Measurements from ENCODE around the gene DEK.
"Not testable (repeated sequence)": the region's sequence is repeated elsewhere in the genome, so short reads cannot be mapped to it uniquely, and the experiment has no call there.

DEK gene

GRCh38 chr6:18186033-18186432 lies 78.3 kb downstream of the DEK start:
- no peak for TF ChIP-seq Cebpa-rat (IDR thresholded peaks at IDR 0.05)
- H3K9ac ChIP-seq: no peak overlapping the region
- H3K4me3 ChIP-seq: no peak overlapping the region
- peaks cover 18 to 35% (median 21%) of the 10 kb centered on the region in 10 experiments for H3K4me1 ChIP-seq
- H3K4me2 ChIP-seq: peak overlapping the region; percentile 37 to 65 (median 50)
- H3K27ac ChIP-seq: peak overlapping the region in 7 of 11 experiments; percentile 13 to 57 (median 47); a peak in 14 of 22 replicates
- H4K20me1 ChIP-seq: no peaks in the 10 kb centered on the region; a peak in 1 of 22 replicates
- peaks cover 22 to 88% (median 48%) of the 10 kb centered on the region in 11 experiments for H3K36me3 ChIP-seq
- H3K9me3 ChIP-seq (replicated peaks in 1 of 11): no peaks in the 10 kb centered on the region
- no peaks in the 10 kb centered on the region for H3K27me3 ChIP-seq

- TF ChIP-seq Cebpa-rat (IDR thresholded peaks at IDR 0.05): no peak
- peaks cover 18 to 88% (median 46%) of the 10 kb centered on the region in 11 experiments for H3K36me3 ChIP-seq
- no peaks in the 10 kb centered on the region; a peak in 1 of 22 replicates for H4K20me1 ChIP-seq
- peak overlapping the region in 7 of 11 experiments; percentile 13 to 57 (median 47); a peak in 8 of 22 replicates for H3K27ac ChIP-seq
- no peaks in the 10 kb centered on the region for H3K9me3 ChIP-seq (replicated peaks in 1 of 11)
- no peaks in the 10 kb centered on the region for H3K27me3 ChIP-seq
- H3K4me3 ChIP-seq: no peak overlapping the region
- peaks cover 18 to 39% (median 21%) of the 10 kb centered on the region in 10 experiments for H3K4me1 ChIP-seq
- H3K4me2 ChIP-seq: peak overlapping the region; percentile 37 to 65 (median 50); a peak in 20 of 22 replicates
- no peak overlapping the region for H3K9ac ChIP-seq
Observed at GRCh38 chr6:18185624-18186023, 78.7 kb downstream of the DEK start.

GRCh38 chr6:18183766-18184165 lies 80.6 kb downstream of the DEK start:
- Histone ChIP-seq H3K27me3 (no peaks in the 10 kb centered on the region), H3K4me3 (no peak overlapping the region), H3K36me3 (peaks cover 7 to 84% (median 41%) of the 10 kb centered on the region in 11 experiments; a peak in 21 of 22 replicates), H3K4me1 (peaks cover 18 to 57% (median 27%) of the 10 kb centered on the region in 10 experiments), H3K4me2 (no peak overlapping the region), H3K27ac (no peak overlapping the region), H4K20me1 (no peaks in the 10 kb centered on the region; a peak in 2 of 22 replicates), H3K9ac (no peak overlapping the region), H3K9me3 (replicated peaks in 1 of 11) (no peaks in the 10 kb centered on the region)
- TF ChIP-seq Cebpa-rat (IDR thresholded peaks at IDR 0.05): no peak

GRCh38 chr6:18182568-18182967 lies 81.8 kb downstream of the DEK start:
- Histone ChIP-seq H3K4me2 (no peak overlapping the region), H3K27me3 (no peaks in the 10 kb centered on the region), H3K36me3 (peaks cover 0 to 84% (median 35%) of the 10 kb centered on the region in 11 experiments; a peak in 20 of 22 replicates), H3K4me1 (peaks cover 18 to 69% (median 27%) of the 10 kb centered on the region in 10 experiments), H3K27ac (no peak overlapping the region), H3K4me3 (no peak overlapping the region), H3K9me3 (replicated peaks in 1 of 11) (peaks cover 0 to 3% (median 0%) of the 10 kb centered on the region in 11 experiments; a peak in 1 of 22 replicates), H4K20me1 (no peaks in the 10 kb centered on the region; a peak in 2 of 22 replicates), H3K9ac (no peak overlapping the region)
- TF ChIP-seq Cebpa-rat (IDR thresholded peaks at IDR 0.05): no peak

- H3K9ac ChIP-seq: peak overlapping the region in 2 of 11 experiments; percentile 51 to 63; a peak in 2 of 22 replicates
- H3K27me3 ChIP-seq: no peaks in the 10 kb centered on the region
- H3K9me3 ChIP-seq (replicated peaks in 1 of 11): peaks cover 0 to 18% (median 14%) of the 10 kb centered on the region in 11 experiments; a peak in 14 of 22 replicates
- TF ChIP-seq Cebpa-rat (IDR thresholded peaks at IDR 0.05): no peak
- H3K4me2 ChIP-seq: peak overlapping the region in 5 of 11 experiments; percentile 23 to 84 (median 56); a peak in 9 of 22 replicates
- peaks cover 4 to 94% (median 44%) of the 10 kb centered on the region in 11 experiments; a peak in 21 of 22 replicates for H3K36me3 ChIP-seq
- H3K4me3 ChIP-seq: no peak overlapping the region
- H4K20me1 ChIP-seq: no peaks in the 10 kb centered on the region; a peak in 1 of 22 replicates
- peak overlapping the region in 3 of 11 experiments; percentile 48 to 70 (median 55); a peak in 5 of 22 replicates for H3K27ac ChIP-seq
- H3K4me1 ChIP-seq: peaks cover 0 to 53% (median 5%) of the 10 kb centered on the region in 10 experiments; a peak in 10 of 20 replicates
Observed at GRCh38 chr6:18179770-18180356, 84.5 kb downstream of the DEK start.

GRCh38 chr6:18178960-18179615 lies 85.2 kb downstream of the DEK start:
- Histone ChIP-seq H3K4me3 (no peak overlapping the region), H3K27ac (peak overlapping the region in 3 of 11 experiments; percentile 48 to 70 (median 55); a peak in 5 of 22 replicates), H4K20me1 (no peaks in the 10 kb centered on the region; a peak in 1 of 22 replicates), H3K27me3 (no peaks in the 10 kb centered on the region), H3K4me2 (peak overlapping the region in 3 of 11 experiments; percentile 56 to 84 (median 73); a peak in 6 of 22 replicates), H3K9me3 (replicated peaks in 1 of 11) (peaks cover 0 to 24% (median 20%) of the 10 kb centered on the region in 11 experiments; a peak in 15 of 22 replicates), H3K4me1 (peaks cover 0 to 53% (median 5%) of the 10 kb centered on the region in 10 experiments; a peak in 10 of 20 replicates), H3K36me3 (peaks cover 11 to 94% (median 50%) of the 10 kb centered on the region in 11 experiments; a peak in 21 of 22 replicates), H3K9ac (peak overlapping the region in 1 of 11 experiments; percentile 63; a peak in 1 of 22 replicates)
- no peak for TF ChIP-seq Cebpa-rat (IDR thresholded peaks at IDR 0.05)

GRCh38 chr6:18177286-18177965 lies 86.9 kb downstream of the DEK start:
- Histone ChIP-seq H3K9ac (no peak overlapping the region), H3K4me3 (no peak overlapping the region), H3K4me2 (peak overlapping the region in 3 of 11 experiments; percentile 22 to 58 (median 46); a peak in 5 of 22 replicates), H3K9me3 (replicated peaks in 1 of 11) (peaks cover 0 to 24% (median 20%) of the 10 kb centered on the region in 11 experiments; a peak in 15 of 22 replicates), H3K27ac (peak overlapping the region in 1 of 11 experiments; percentile 40; a peak in 2 of 22 replicates), H4K20me1 (no peaks in the 10 kb centered on the region; a peak in 1 of 22 replicates), H3K4me1 (peaks cover 0 to 53% (median 5%) of the 10 kb centered on the region in 10 experiments; a peak in 10 of 20 replicates), H3K27me3 (no peaks in the 10 kb centered on the region), H3K36me3 (peaks cover 19 to 91% (median 59%) of the 10 kb centered on the region in 11 experiments; a peak in 21 of 22 replicates)
- no peak for TF ChIP-seq Cebpa-rat (IDR thresholded peaks at IDR 0.05)

GRCh38 chr6:18176198-18176597 lies 88.1 kb downstream of the DEK start:
- not testable (repeated sequence) for H3K27me3 ChIP-seq, H3K27ac ChIP-seq, H3K4me2 ChIP-seq, H4K20me1 ChIP-seq, H3K4me3 ChIP-seq, H3K9ac ChIP-seq
- Histone ChIP-seq H3K4me1 (peaks cover 0 to 45% (median 5%) of the 10 kb centered on the region in 10 experiments; a peak in 10 of 20 replicates), H3K36me3 (peaks cover 31 to 94% (median 68%) of the 10 kb centered on the region in 11 experiments), H3K9me3 (replicated peaks in 1 of 11) (peaks cover 0 to 24% (median 20%) of the 10 kb centered on the region in 11 experiments; a peak in 15 of 22 replicates)
